ENCODE measurements around the gene IMP3. TPM values are rescaled to one million over a fixed set of nuclear protein-coding genes. Genes with fewer than 3 reads are reported as not detected.
"Not testable (repeated sequence)": the region's sequence is repeated elsewhere in the genome, so short reads cannot be mapped to it uniquely, and the experiment has no call there.

The IMP3 gene
- total and polyA plus RNA-seq, 7 donors: 41.6 to 95.9 (median 45.0) TPM

- intact Hi-C loops (cut with DNase I): no loop called here
- H3K27ac ChIP-seq: peak overlapping the region; percentile 96
- ATAC-seq (peak; percentile 17 to 38 (median 26)), DNase-seq (no peak)
- H3K36me3 ChIP-seq (ENCODE audit: insufficient read depth in 1 of 2, low read depth in 1 of 2): no peaks in the 10 kb centered on the region
- 10 to 12% (median 12%) methylated on average over 17 of the region's 17 CpGs for WGBS, 3 donors
- no peaks in the 10 kb centered on the region for H3K9me3 ChIP-seq
- TF ChIP-seq CTCF (IDR thresholded peaks at IDR 0.05): no peak
- no peaks in the 10 kb centered on the region for H3K27me3 ChIP-seq (ENCODE audit: insufficient read depth in 3 of 3, low read length in 2 of 3)
- H3K4me1 ChIP-seq: peaks cover 19% of the 10 kb centered on the region
- peak overlapping the region; percentile 94 for H3K4me3 ChIP-seq
Measured at GRCh38 chr15:75640483-75641178, 607 bp upstream of the IMP3 start.

- ATAC-seq: no peak
- intact Hi-C loops (cut with DNase I): loop anchor here in 1 of 2 donors (2.0 to 5.0 kb wide), 3 partner anchors 46 to 272 kb away; partner anchors contain the start of gene MAN2C1
- no peaks in the 10 kb centered on the region for H3K9me3 ChIP-seq
Measured at GRCh38 chr15:75639191-75639708, 774 bp downstream of the IMP3 start.

GRCh38 chr15:75637245-75638009, 2.6 kb downstream of the IMP3 start:
- 58 to 61% (median 60%) methylated on average over 4 of the region's 4 CpGs for WGBS, 3 donors
- no peaks in the 10 kb centered on the region for H3K27me3 ChIP-seq (ENCODE audit: insufficient read depth in 3 of 3, low read length in 2 of 3)
- DNase-seq: no peak
- no peaks in the 10 kb centered on the region for H3K36me3 ChIP-seq (ENCODE audit: insufficient read depth in 1 of 2, low read depth in 1 of 2)
- intact Hi-C loops (cut with DNase I): loop anchor here in 1 of 2 donors (2.0 to 5.0 kb wide), 3 partner anchors 47 to 270 kb away; partner anchors contain the start of gene MAN2C1
- no peak for ATAC-seq
- TF ChIP-seq CTCF (IDR thresholded peaks at IDR 0.05): no peak
- no peaks in the 10 kb centered on the region for H3K9me3 ChIP-seq
- H3K27ac ChIP-seq: peak overlapping the region; percentile 96
- H3K4me1 ChIP-seq: peaks cover 23% of the 10 kb centered on the region
- H3K4me3 ChIP-seq: peak overlapping the region; percentile 94

More at GRCh38 chr15:75639191-75639708, 774 bp downstream of the IMP3 start:
- no peaks in the 10 kb centered on the region for H3K36me3 ChIP-seq (ENCODE audit: insufficient read depth in 1 of 2, low read depth in 1 of 2)
- peak overlapping the region; percentile 94 for H3K4me3 ChIP-seq
- H3K27ac ChIP-seq: peak overlapping the region; percentile 96
- no peaks in the 10 kb centered on the region for H3K27me3 ChIP-seq (ENCODE audit: insufficient read depth in 3 of 3, low read length in 2 of 3)
- no peak for DNase-seq
- H3K4me1 ChIP-seq: peaks cover 23% of the 10 kb centered on the region
- WGBS, 3 donors: 1 to 2% (median 2%) methylated on average over 16 of the region's 16 CpGs
- no peak for TF ChIP-seq CTCF (IDR thresholded peaks at IDR 0.05)

GRCh38 chr15:75636026-75636425, 4.0 kb downstream of the IMP3 start:
- no peaks in the 10 kb centered on the region for H3K9me3 ChIP-seq
- no peak overlapping the region for H3K4me3 ChIP-seq
- WGBS, 3 donors: 89 to 97% (median 90%) methylated on average over 5 to 6 of the region's 6 CpGs
- H3K27ac ChIP-seq: no peak overlapping the region
- H3K36me3 ChIP-seq (ENCODE audit: insufficient read depth in 1 of 2, low read depth in 1 of 2): no peaks in the 10 kb centered on the region
- H3K4me1 ChIP-seq: peaks cover 23% of the 10 kb centered on the region
- TF ChIP-seq CTCF (IDR thresholded peaks at IDR 0.05): no peak
- ATAC-seq: no peak
- H3K27me3 ChIP-seq (ENCODE audit: insufficient read depth in 3 of 3, low read length in 2 of 3): no peaks in the 10 kb centered on the region
- no peak for DNase-seq
- intact Hi-C loops (cut with DNase I): loop anchor here in 1 of 2 donors (5.0 kb wide), 2 partner anchors 96 to 269 kb away; partner anchors contain the start of gene MAN2C1

GRCh38 chr15:75633922-75634321, 6.1 kb downstream of the IMP3 start:
- ATAC-seq; H3K36me3 ChIP-seq (ENCODE audit: insufficient read depth in 1 of 2, low read depth in 1 of 2); H3K27me3 ChIP-seq (ENCODE audit: insufficient read depth in 3 of 3, low read length in 2 of 3); intact Hi-C loops (cut with DNase I); H3K9me3 ChIP-seq; H3K4me3 ChIP-seq; H3K27ac ChIP-seq; DNase-seq: not testable (repeated sequence)
- H3K4me1 ChIP-seq: peaks cover 23% of the 10 kb centered on the region
- WGBS, 3 donors: 93 to 94% (median 93%) methylated on average over 7 of the region's 7 CpGs
